HT-29 (cell line): ENCODE results near the gene SH3D19. TPM values are rescaled to one million over a fixed set of nuclear protein-coding genes. Genes with fewer than 3 reads are reported as not detected.
A peak's percentile ranks its signal among the peaks of the same experiment; 100 is the strongest.
"Not testable (repeated sequence)": the region's sequence is repeated elsewhere in the genome, so short reads cannot be mapped to it uniquely, and the experiment has no call there.

Experiments used
- DNase-seq: peaks from one replicate; pipeline ENCODE4 v3.0.0-alpha.2; 2015; ENCODE audit warnings: low spot score
- total RNA-seq: library from RNA; depleted of rRNA; stranded (reverse); fragments of >200 nt; shearing (Covaris generic); gene quantifications from 2 replicates; pipeline ENCODE4 v1.2.3, GENCODE V29; 2014; rRNA removed

The SH3D19 gene
- 21.5 and 41.2 TPM in 2 replicates for total RNA-seq

GRCh38 chr4:151325111-151325948 lies at the start of gene SH3D19:
Gene SH3D19, minus strand, starts transcription at chr4:151325605. Its CDS starts 253 bp downstream, at chr4:151325352.
- peak; percentile 84 for DNase-seq

- DNase-seq: peak; percentile 94
These were observed 37.2 kb upstream of the SH3D19 start for GRCh38 chr4:151362404-151363164.

- no peak for DNase-seq
These were observed 36.6 kb upstream of the SH3D19 start for GRCh38 chr4:151361966-151362365.

- DNase-seq: no peak
These were observed 35.7 kb upstream of the SH3D19 start for GRCh38 chr4:151361126-151361525.

GRCh38 chr4:151359576-151359975 lies 34.2 kb upstream of the SH3D19 start:
- DNase-seq: peak; percentile 27

- no peak for DNase-seq
These were observed 32.9 kb upstream of the SH3D19 start for GRCh38 chr4:151358266-151358665.

- no peak for DNase-seq
These were observed 31.1 kb upstream of the SH3D19 start for GRCh38 chr4:151356510-151356909.

- DNase-seq: no peak
These were observed 29.8 kb upstream of the SH3D19 start for GRCh38 chr4:151355155-151355554.

GRCh38 chr4:151347490-151348235 lies 22.3 kb upstream of the SH3D19 start:
- DNase-seq: no peak

GRCh38 chr4:151344948-151345347 lies 19.5 kb upstream of the SH3D19 start:
- DNase-seq: no peak

GRCh38 chr4:151340751-151341385 lies 15.5 kb upstream of the SH3D19 start:
- peak; percentile 56 for DNase-seq

GRCh38 chr4:151339467-151339866 lies 14.1 kb upstream of the SH3D19 start:
- DNase-seq: no peak

- peak; percentile 38 for DNase-seq
These were observed 6.1 kb upstream of the SH3D19 start for GRCh38 chr4:151331276-151332042.

- peak; percentile 61 for DNase-seq
These were observed 4.0 kb upstream of the SH3D19 start for GRCh38 chr4:151329217-151330007.

- DNase-seq: no peak
These were observed 493 bp upstream of the SH3D19 start for GRCh38 chr4:151325949-151326246.

GRCh38 chr4:151324752-151325110 lies 674 bp downstream of the SH3D19 start:
- peak; percentile 77 for DNase-seq

GRCh38 chr4:151324124-151324751 lies 1.2 kb downstream of the SH3D19 start:
- DNase-seq: no peak

- peak; percentile 30 for DNase-seq
These were observed 1.7 kb downstream of the SH3D19 start for GRCh38 chr4:151323667-151324066.

GRCh38 chr4:151322570-151322969 lies 2.8 kb downstream of the SH3D19 start:
- no peak for DNase-seq

GRCh38 chr4:151322161-151322560 lies 3.2 kb downstream of the SH3D19 start:
- DNase-seq: not testable (repeated sequence)
